Transverse colon (tissue), 4 donors: ENCODE measurements around the gene IQGAP1. TPM values are rescaled to one million over a fixed set of nuclear protein-coding genes. Genes with fewer than 3 reads are reported as not detected.

ENCODE experiments used
- DNase-seq: peaks from one replicate; pipeline ENCODE4 v3.0.0-alpha.2; 2019
- H3K27ac ChIP-seq, 4 donors: fragments of 200-600 bp; sonication (generic); 2 replicates each; pipeline ENCODE4 v1.5.1; 2016 to 2018; ENCODE audit warnings: inconsistent platforms in 4 of 4
- H3K27me3 ChIP-seq: fragments of 200-600 bp; sonication (generic); 2 replicates; pipeline ENCODE4 v1.5.1; 2017; ENCODE audit warnings: inconsistent platforms
- H3K36me3 ChIP-seq, 4 donors: fragments of 200-600 bp; sonication (generic); 2 replicates each; pipeline ENCODE4 v1.5.1; 2017 to 2019; ENCODE audit warnings: inconsistent platforms in 4 of 4
- H3K4me1 ChIP-seq, 4 donors: fragments of 200-600 bp; sonication (generic); 2 replicates each; pipeline ENCODE4 v1.5.1; 2017 to 2020; ENCODE audit warnings: inconsistent platforms in 4 of 4
- H3K4me3 ChIP-seq, 4 donors: fragments of 200-600 bp; sonication (generic); 1 replicate in 1 of 4; 2 replicates in 3 of 4; pipeline versions ENCODE4 v1.5.1 to v1.6.1; 2017 to 2019; ENCODE audit warnings: inconsistent platforms in 4 of 4
- H3K9me3 ChIP-seq, 2 donors: fragments of 200-600 bp; sonication (generic); 2 replicates each; pipeline ENCODE4 v1.5.1; 2017 to 2019; ENCODE audit warnings: inconsistent platforms in 2 of 2
- CTCF ChIP-seq, 5 experiments: fragments of 200-600 bp in 3 of 5; fragments of 450-650 bp in 2 of 5; sonication (generic) in 3 of 5; IDR thresholded peaks; 1 replicate in 2 of 5; 2 replicates in 3 of 5; pipeline ENCODE4 v1.5.1; 2016 to 2017; ENCODE audit warnings: antibody characterized with exemption in 5 of 5, inconsistent platforms in 3 of 5, mild to moderate bottlenecking in 2 of 5, moderate library complexity in 1 of 5
- EP300 ChIP-seq: sonication (generic); formaldehyde crosslinking; IDR thresholded peaks from one replicate; pipeline ENCODE4 v1.6.1; 2017; ENCODE audit warnings: antibody characterized with exemption, low read depth
- POLR2A ChIP-seq: fragments of 450-650 bp; IDR thresholded peaks from one replicate; pipeline ENCODE4 v1.6.1; 2016; ENCODE audit warnings: antibody characterized with exemption, mild to moderate bottlenecking, moderate library complexity
- POLR2AphosphoS5 ChIP-seq, 3 donors: sonication (generic); formaldehyde crosslinking; IDR thresholded peaks; one replicate each; pipeline ENCODE4 v1.6.1; 2016; ENCODE audit warnings: antibody characterized with exemption in 3 of 3
- WGBS, 2 donors: methylation state at CpG; one replicate each; pipeline ENCODE4 v1.1.5; 2018; ENCODE audit warnings: low coverage in 1 of 2; 5-methylcytosine and 5-hydroxymethylcytosine counted together
- in situ Hi-C, 4 donors: fragments of 200-750 bp; cut with MboI; loops; one replicate each; pipeline versions ENCODE4 v1.15.0 to v1.15.1; 2017; ENCODE audit warnings: low sequenced_read_pairs in 3 of 4, low pct_ligation_motif_present in 1 of 4, low pct_unique_long_range_greater_than_20kb in 1 of 4
- intact Hi-C: fragments of 100-400 bp; cut with DNase I; formaldehyde crosslinking; loops from one replicate; pipeline ENCODE4 v1.15.1; 2023; ENCODE audit warnings: low total_unique reads
- total RNA-seq, 4 donors: library from RNA; depleted of rRNA; stranded (reverse); fragments of >200 nt; gene quantifications; one replicate each; pipeline ENCODE4 v1.1.0, GENCODE V29; 2016

IQGAP1 gene
- total RNA-seq, 4 donors from 2014 or later = 82.8 to 354 (median 282) TPM

GRCh38 chr15:90449206-90449735 is 61.2 kb downstream of the IQGAP1 start:
- intact Hi-C loops (no loop called here), in situ Hi-C loops (no loop called here)
- H3K27ac ChIP-seq = no peak overlapping the region
- no peak overlapping the region for H3K4me3 ChIP-seq
- no peaks in the 10 kb centered on the region for H3K4me1 ChIP-seq
- no peaks in the 10 kb centered on the region for H3K27me3 ChIP-seq
- no peaks in the 10 kb centered on the region for H3K9me3 ChIP-seq
- peaks cover 0 to 71% (median 33%) of the 10 kb centered on the region in 4 donors for H3K36me3 ChIP-seq
- 89 to 93% methylated on average over 4 of the region's 4 CpGs for WGBS, 2 donors
- DNase-seq = no peak
- TF ChIP-seq POLR2A (no peak), POLR2AphosphoS5 (IDR thresholded peaks at IDR 0.05) (no peak), EP300 (no peak), CTCF (IDR thresholded peaks at IDR 0.05) (no peak)

- intact Hi-C loops (no loop called here), in situ Hi-C loops (no loop called here)
- Histone ChIP-seq H3K36me3 (peaks cover 0 to 84% (median 36%) of the 10 kb centered on the region in 4 donors), H3K9me3 (no peaks in the 10 kb centered on the region), H3K4me3 (no peak overlapping the region), H3K27ac (no peak overlapping the region), H3K27me3 (no peaks in the 10 kb centered on the region), H3K4me1 (no peaks in the 10 kb centered on the region)
- no peak for DNase-seq
- no peak for TF ChIP-seq EP300
- no peak for TF ChIP-seq CTCF (IDR thresholded peaks at IDR 0.05)
- no peak for TF ChIP-seq POLR2A
- no peak for TF ChIP-seq POLR2AphosphoS5 (IDR thresholded peaks at IDR 0.05)
- 83 to 96% methylated on average over 4 to 5 of the region's 5 CpGs for WGBS, 2 donors
Observed at GRCh38 chr15:90451053-90451850, 63.2 kb downstream of the IQGAP1 start.

DNA sequence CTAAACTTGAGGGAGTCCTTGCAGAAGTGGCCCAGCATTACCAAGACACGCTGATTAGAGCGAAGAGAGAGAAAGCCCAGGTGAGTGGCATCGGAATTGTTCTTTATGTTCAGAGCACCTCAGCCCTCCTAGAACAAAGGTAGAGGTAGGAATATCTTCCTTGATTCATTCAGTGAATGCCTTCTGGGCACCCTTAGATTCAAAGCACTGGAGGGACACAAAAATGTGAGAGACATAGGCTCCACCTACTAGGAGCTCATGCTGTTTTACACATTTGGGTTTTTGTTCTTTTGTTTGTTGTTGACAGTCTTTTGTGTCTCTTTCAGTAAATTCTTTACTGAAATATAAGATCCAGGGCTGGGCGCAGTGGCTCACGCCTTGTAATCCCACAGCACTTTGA is 68.2 kb downstream of the IQGAP1 start:
- Histone ChIP-seq H3K9me3 (no peaks in the 10 kb centered on the region), H3K27ac (no peak overlapping the region), H3K27me3 (no peaks in the 10 kb centered on the region), H3K4me1 (peaks cover 0 to 3% (median 0%) of the 10 kb centered on the region in 4 donors), H3K36me3 (peaks cover 0 to 76% (median 36%) of the 10 kb centered on the region in 4 donors), H3K4me3 (no peak overlapping the region)
- no peak for DNase-seq
- 97 to 100% methylated on average over 2 to 5 of the region's 5 CpGs for WGBS, 2 donors
- intact Hi-C loops (no loop called here), in situ Hi-C loops (no loop called here)
- no peak for TF ChIP-seq EP300
- no peak for TF ChIP-seq POLR2AphosphoS5 (IDR thresholded peaks at IDR 0.05)
- no peak for TF ChIP-seq CTCF (IDR thresholded peaks at IDR 0.05)
- no peak for TF ChIP-seq POLR2A

- DNase-seq = no peak
- Histone ChIP-seq H3K27ac (no peak overlapping the region), H3K9me3 (no peaks in the 10 kb centered on the region), H3K4me3 (no peak overlapping the region), H3K36me3 (peaks cover 0 to 60% (median 27%) of the 10 kb centered on the region in 4 donors), H3K27me3 (no peaks in the 10 kb centered on the region), H3K4me1 (peaks cover 0 to 5% (median 1%) of the 10 kb centered on the region in 4 donors)
- intact Hi-C loops (no loop called here), in situ Hi-C loops (no loop called here)
- TF ChIP-seq POLR2AphosphoS5 (IDR thresholded peaks at IDR 0.05) = no peak
- TF ChIP-seq CTCF (IDR thresholded peaks at IDR 0.05) = no peak
- TF ChIP-seq EP300 = no peak
- TF ChIP-seq POLR2A = no peak
- WGBS, 2 donors = 77 to 87% methylated on average over 3 to 4 of the region's 4 CpGs
Observed at GRCh38 chr15:90458061-90458460, 70.0 kb downstream of the IQGAP1 start.
